ENCODE measurements around the gene NNMT.

Gene NNMT

DNA sequence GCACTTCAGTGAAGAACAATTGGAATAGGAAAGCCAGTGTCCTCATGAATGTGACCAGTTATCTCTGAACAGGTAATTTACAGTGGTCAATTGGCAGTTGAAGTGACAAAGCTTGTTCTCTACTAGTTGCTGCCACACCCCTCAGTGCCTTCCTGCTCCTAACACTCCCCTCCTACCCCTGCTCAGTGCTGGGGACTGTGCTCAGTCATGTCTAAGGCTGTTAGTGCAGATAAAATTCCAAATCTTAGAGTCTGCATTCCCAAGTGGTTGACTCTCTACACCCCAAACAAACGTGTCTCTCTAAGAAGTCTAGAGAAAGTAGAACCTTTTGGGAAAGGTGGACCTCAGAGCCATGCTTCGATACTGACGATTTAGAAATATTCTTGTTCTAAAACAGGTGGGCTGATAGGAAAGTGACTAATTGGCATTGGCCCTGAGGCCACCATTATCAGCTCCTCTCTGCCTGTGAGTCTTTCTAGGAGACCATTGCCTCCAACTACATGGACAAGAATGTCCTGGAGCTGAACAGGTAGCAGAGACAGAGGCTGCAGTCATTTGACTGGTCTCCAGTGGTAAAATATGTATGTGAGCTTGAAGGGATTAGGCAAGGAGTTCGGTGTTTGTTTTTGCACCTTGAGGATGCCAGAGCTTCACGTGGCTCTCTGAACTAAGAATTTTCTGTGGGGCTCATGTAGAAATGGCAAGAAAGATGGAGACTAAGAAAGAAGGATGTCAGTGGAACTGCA, 22.1 kb upstream of the NNMT start:
- no peak for ATAC-seq (ENCODE audit: low read depth)
- H3K27ac ChIP-seq (ENCODE audit: poor library complexity, severe bottlenecking): no peak overlapping the region
- TF ChIP-seq, protein P1, sequence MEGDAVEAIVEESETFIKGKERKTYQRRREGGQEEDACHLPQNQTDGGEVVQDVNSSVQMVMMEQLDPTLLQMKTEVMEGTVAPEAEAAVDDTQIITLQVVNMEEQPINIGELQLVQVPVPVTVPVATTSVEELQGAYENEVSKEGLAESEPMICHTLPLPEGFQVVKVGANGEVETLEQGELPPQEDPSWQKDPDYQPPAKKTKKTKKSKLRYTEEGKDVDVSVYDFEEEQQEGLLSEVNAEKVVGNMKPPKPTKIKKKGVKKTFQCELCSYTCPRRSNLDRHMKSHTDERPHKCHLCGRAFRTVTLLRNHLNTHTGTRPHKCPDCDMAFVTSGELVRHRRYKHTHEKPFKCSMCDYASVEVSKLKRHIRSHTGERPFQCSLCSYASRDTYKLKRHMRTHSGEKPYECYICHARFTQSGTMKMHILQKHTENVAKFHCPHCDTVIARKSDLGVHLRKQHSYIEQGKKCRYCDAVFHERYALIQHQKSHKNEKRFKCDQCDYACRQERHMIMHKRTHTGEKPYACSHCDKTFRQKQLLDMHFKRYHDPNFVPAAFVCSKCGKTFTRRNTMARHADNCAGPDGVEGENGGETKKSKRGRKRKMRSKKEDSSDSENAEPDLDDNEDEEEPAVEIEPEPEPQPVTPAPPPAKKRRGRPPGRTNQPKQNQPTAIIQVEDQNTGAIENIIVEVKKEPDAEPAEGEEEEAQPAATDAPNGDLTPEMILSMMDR (IDR thresholded peaks at IDR 0.05; ENCODE audit: poor library complexity, severe bottlenecking): no peak
- no peaks in the 10 kb centered on the region for H3K4me1 ChIP-seq (ENCODE audit: insufficient read depth, poor library complexity, severe bottlenecking)
- H3K36me3 ChIP-seq (ENCODE audit: low read depth): no peaks in the 10 kb centered on the region
- DNase-seq (ENCODE audit: low spot score): no peak
- H3K9me3 ChIP-seq (ENCODE audit: severe bottlenecking): no peaks in the 10 kb centered on the region
- H3K4me3 ChIP-seq (ENCODE audit: severe bottlenecking): no peak overlapping the region
- no peaks in the 10 kb centered on the region for H3K27me3 ChIP-seq (ENCODE audit: insufficient read depth, poor library complexity, severe bottlenecking)

DNA sequence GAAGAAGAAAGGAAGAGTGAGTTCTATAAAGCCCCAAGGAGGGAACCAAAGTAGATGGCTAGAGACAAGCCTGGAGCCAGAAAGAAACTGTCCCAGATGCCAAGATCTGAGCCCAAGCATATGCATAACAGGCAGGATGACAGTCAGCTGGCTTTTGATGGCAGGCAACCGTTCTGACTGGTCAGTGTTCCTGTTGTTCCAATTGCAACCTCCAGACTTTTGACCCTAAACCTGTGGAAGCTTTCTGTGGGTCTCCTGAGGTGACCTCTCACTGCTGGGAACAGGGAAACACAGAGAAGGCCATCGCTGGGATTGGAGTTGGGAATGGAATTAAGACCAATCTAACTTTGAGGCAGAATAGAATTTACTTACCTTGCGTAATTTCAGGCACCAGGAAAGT, 21.6 kb upstream of the NNMT start:
- TF ChIP-seq, protein P1 (IDR thresholded peaks at IDR 0.05; ENCODE audit: poor library complexity, severe bottlenecking): no peak
- Histone ChIP-seq H3K4me3 (ENCODE audit: severe bottlenecking) (no peak overlapping the region), H3K36me3 (ENCODE audit: low read depth) (no peaks in the 10 kb centered on the region), H3K27me3 (ENCODE audit: insufficient read depth, poor library complexity, severe bottlenecking) (no peaks in the 10 kb centered on the region), H3K27ac (ENCODE audit: poor library complexity, severe bottlenecking) (no peak overlapping the region), H3K9me3 (ENCODE audit: severe bottlenecking) (no peaks in the 10 kb centered on the region), H3K4me1 (ENCODE audit: insufficient read depth, poor library complexity, severe bottlenecking) (no peaks in the 10 kb centered on the region)
- no peak for ATAC-seq (ENCODE audit: low read depth)
- DNase-seq (ENCODE audit: low spot score): no peak

DNA sequence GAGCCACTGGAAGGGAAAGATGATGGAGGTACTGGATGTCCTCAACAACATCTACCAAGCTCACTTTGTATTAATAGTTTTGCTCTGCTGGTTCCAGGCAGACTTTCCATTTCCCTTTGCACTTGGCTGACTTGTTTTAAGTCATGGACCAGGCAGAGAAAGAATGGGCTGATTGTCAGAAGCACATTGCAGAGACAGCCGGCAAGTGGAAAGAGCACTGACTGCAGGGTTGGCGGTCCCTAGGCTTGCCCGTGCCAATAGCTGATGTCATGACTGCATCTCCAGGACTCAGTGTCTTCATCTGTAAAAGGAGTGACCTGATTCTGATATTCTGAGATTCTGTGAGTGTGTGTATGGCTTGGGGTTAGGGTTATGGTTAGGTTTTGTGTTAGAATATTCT, 20.9 kb upstream of the NNMT start:
- H3K4me3 ChIP-seq (ENCODE audit: severe bottlenecking): no peak overlapping the region
- H3K27me3 ChIP-seq (ENCODE audit: insufficient read depth, poor library complexity, severe bottlenecking): no peaks in the 10 kb centered on the region
- no peaks in the 10 kb centered on the region for H3K36me3 ChIP-seq (ENCODE audit: low read depth)
- TF ChIP-seq, protein P1 (IDR thresholded peaks at IDR 0.05; ENCODE audit: poor library complexity, severe bottlenecking): no peak
- H3K9me3 ChIP-seq (ENCODE audit: severe bottlenecking): no peaks in the 10 kb centered on the region
- H3K4me1 ChIP-seq (ENCODE audit: insufficient read depth, poor library complexity, severe bottlenecking): peaks cover 6% of the 10 kb centered on the region
- no peak overlapping the region for H3K27ac ChIP-seq (ENCODE audit: poor library complexity, severe bottlenecking)
- ATAC-seq (ENCODE audit: low read depth) (no peak), DNase-seq (ENCODE audit: low spot score) (no peak)

DNA sequence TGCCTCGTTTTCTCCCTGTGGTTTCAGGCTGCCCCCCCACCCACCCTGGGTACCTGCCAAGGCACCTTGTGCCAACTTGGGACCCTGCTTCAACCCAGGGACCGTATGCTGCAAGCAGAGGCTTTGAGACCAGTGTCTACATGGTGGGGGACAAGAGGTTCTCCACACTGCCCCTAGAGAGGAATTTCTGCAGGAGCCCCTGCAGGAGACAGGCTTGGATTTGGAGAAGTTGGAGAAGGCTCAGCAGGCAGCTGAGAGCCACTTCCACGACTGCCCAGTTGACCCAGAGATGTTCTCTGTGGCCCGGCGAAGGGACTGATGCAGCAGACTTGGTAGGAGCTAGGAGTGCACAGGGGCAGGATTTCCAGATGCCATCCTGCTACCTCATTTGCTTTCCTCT, 20.1 kb upstream of the NNMT start:
- H3K27ac ChIP-seq (ENCODE audit: poor library complexity, severe bottlenecking): no peak overlapping the region
- ATAC-seq (ENCODE audit: low read depth): no peak
- TF ChIP-seq, protein P1 (IDR thresholded peaks at IDR 0.05; ENCODE audit: poor library complexity, severe bottlenecking): no peak
- DNase-seq (ENCODE audit: low spot score): no peak
- no peaks in the 10 kb centered on the region for H3K9me3 ChIP-seq (ENCODE audit: severe bottlenecking)
- H3K27me3 ChIP-seq (ENCODE audit: insufficient read depth, poor library complexity, severe bottlenecking): no peaks in the 10 kb centered on the region
- peaks cover 10% of the 10 kb centered on the region for H3K4me1 ChIP-seq (ENCODE audit: insufficient read depth, poor library complexity, severe bottlenecking)
- no peaks in the 10 kb centered on the region for H3K36me3 ChIP-seq (ENCODE audit: low read depth)
- H3K4me3 ChIP-seq (ENCODE audit: severe bottlenecking): no peak overlapping the region

DNA sequence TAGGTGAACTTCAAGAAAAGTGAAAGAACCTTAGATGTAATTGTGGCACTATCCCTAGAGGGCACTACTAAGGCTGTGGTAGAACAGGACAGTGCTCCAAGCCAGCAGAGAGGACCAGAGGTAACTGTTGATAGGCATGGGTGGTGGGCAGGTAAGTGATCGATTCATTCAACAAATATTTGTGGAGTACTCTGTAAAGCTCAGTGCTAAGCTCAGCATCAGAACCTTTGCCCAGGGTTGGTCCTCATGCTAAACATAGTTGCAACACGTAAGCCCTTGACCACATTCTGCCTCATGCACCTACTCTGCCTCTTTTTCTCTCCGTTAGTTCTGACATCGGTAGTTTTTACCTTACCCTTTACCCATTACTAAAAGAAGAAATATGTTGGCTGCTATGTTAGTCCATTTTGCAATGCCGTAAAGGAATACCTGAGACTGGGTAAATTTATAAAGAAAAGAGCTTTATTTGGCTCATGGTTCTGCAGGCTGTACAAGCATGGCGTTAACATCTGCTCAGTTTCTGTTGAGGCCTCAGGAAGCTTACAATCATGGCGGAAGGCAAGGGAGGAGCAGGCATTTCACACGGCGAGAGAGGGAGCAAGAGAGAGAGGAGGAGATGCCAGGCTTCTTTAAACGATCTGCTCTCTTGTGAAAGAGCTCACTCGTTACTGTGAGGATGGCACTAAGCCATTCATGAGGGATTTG, 18.4 kb upstream of the NNMT start:
- no peaks in the 10 kb centered on the region for H3K27me3 ChIP-seq (ENCODE audit: insufficient read depth, poor library complexity, severe bottlenecking)
- no peaks in the 10 kb centered on the region for H3K9me3 ChIP-seq (ENCODE audit: severe bottlenecking)
- H3K4me1 ChIP-seq (ENCODE audit: insufficient read depth, poor library complexity, severe bottlenecking): peaks cover 12% of the 10 kb centered on the region
- DNase-seq (ENCODE audit: low spot score): no peak
- H3K4me3 ChIP-seq (ENCODE audit: severe bottlenecking): no peak overlapping the region
- TF ChIP-seq, protein P1 (IDR thresholded peaks at IDR 0.05; ENCODE audit: poor library complexity, severe bottlenecking): no peak
- no peak for ATAC-seq (ENCODE audit: low read depth)
- no peaks in the 10 kb centered on the region for H3K36me3 ChIP-seq (ENCODE audit: low read depth)
- no peak overlapping the region for H3K27ac ChIP-seq (ENCODE audit: poor library complexity, severe bottlenecking)

Data from RWPE2 (cell line).